GM23338 (cell line): ENCODE measurements around the gene SNF8.

Experiments
- CREB1 ChIP-seq: fragments of 250-450 bp; sonication (Bioruptor Pico); IDR thresholded peaks from 2 replicates; pipeline ENCODE4 v1.5.0; 2020; ENCODE audit warnings: low read depth, mild to moderate bottlenecking, moderate library complexity
- EZH2 ChIP-seq: fragments of 200-600 bp; sonication (generic); IDR thresholded peaks from one replicate; pipeline ENCODE4 v1.8.0; 2017; ENCODE audit warnings: antibody characterized with exemption, mild to moderate bottlenecking, low read depth; ENCODE audit not compliant: unreplicated experiment
- EZH2phosphoT487 ChIP-seq: fragments of 200-600 bp; sonication (generic); IDR thresholded peaks from one replicate; pipeline ENCODE4 v1.8.1; 2018; ENCODE audit warnings: antibody characterized with exemption; ENCODE audit not compliant: unreplicated experiment
- POLR2AphosphoS5 ChIP-seq: IDR thresholded peaks from 2 replicates; pipeline ENCODE4 v1.6.1; 2016; ENCODE audit warnings: antibody characterized with exemption, low read depth
- REST ChIP-seq: IDR thresholded peaks from one replicate; pipeline ENCODE4 v1.6.1; 2018; ENCODE audit warnings: antibody characterized with exemption; ENCODE audit not compliant: unreplicated experiment
- TF ChIP-seq, protein P1 (sequence below), 2 experiments: fragments of 200-600 bp in 1 of 2; sonication (generic) in 1 of 2; conservative IDR thresholded peaks; 2 replicates each; pipeline versions ENCODE4 v1.5.1 to v1.6.1; 2016 to 2017; ENCODE audit warnings: antibody characterized with exemption in 2 of 2, low read depth in 2 of 2, mild to moderate bottlenecking in 2 of 2, moderate library complexity in 1 of 2

DNA sequence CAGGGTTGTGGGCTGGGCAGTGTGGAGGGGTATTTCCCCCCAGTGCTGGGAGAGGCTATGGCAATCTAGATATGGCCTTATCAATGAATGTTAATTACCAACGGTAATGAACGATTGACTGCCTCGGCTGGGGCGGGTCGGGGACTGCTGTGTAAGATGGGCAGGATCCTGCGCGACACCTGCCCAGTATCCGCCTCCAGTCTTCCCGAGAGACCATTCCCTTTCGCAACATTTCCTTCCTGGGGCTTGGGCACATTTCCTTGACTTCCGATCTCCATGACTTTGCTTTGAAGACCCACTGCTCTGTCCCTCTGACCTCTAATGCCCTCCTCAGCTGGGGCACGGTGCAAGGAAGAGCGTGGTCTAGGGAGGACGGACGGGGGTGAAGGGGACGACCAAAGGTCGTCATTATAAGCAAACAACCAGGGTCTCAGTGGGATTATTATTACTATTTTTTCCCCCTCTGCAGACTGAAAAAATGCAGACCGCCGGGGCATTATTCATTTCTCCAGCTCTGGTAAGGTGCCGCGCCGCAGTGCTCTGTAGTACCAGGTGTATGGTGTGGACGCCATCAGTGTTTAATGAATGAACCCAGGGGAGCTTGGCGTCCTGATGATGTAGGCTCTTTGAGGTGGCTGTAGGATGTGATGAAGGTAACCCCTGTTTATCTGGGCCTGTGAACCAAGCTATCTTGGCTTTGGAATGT lies 51.5 kb downstream of the SNF8 start:
- TF ChIP-seq EZH2 (no peak), CREB1 (CRISPR knock-in tag) (no peak), POLR2AphosphoS5 (no peak), REST (no peak), EZH2phosphoT487 (no peak)
- TF ChIP-seq, protein P1, sequence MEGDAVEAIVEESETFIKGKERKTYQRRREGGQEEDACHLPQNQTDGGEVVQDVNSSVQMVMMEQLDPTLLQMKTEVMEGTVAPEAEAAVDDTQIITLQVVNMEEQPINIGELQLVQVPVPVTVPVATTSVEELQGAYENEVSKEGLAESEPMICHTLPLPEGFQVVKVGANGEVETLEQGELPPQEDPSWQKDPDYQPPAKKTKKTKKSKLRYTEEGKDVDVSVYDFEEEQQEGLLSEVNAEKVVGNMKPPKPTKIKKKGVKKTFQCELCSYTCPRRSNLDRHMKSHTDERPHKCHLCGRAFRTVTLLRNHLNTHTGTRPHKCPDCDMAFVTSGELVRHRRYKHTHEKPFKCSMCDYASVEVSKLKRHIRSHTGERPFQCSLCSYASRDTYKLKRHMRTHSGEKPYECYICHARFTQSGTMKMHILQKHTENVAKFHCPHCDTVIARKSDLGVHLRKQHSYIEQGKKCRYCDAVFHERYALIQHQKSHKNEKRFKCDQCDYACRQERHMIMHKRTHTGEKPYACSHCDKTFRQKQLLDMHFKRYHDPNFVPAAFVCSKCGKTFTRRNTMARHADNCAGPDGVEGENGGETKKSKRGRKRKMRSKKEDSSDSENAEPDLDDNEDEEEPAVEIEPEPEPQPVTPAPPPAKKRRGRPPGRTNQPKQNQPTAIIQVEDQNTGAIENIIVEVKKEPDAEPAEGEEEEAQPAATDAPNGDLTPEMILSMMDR (conservative IDR thresholded peaks at IDR 0.05; ENCODE audit: low read depth in 2 of 2), result no peak
